ENCODE data around the gene HSPA4.
"Not testable (repeated sequence)": the region's sequence is repeated elsewhere in the genome, so short reads cannot be mapped to it uniquely, and the experiment has no call there.

Gene HSPA4

DNA sequence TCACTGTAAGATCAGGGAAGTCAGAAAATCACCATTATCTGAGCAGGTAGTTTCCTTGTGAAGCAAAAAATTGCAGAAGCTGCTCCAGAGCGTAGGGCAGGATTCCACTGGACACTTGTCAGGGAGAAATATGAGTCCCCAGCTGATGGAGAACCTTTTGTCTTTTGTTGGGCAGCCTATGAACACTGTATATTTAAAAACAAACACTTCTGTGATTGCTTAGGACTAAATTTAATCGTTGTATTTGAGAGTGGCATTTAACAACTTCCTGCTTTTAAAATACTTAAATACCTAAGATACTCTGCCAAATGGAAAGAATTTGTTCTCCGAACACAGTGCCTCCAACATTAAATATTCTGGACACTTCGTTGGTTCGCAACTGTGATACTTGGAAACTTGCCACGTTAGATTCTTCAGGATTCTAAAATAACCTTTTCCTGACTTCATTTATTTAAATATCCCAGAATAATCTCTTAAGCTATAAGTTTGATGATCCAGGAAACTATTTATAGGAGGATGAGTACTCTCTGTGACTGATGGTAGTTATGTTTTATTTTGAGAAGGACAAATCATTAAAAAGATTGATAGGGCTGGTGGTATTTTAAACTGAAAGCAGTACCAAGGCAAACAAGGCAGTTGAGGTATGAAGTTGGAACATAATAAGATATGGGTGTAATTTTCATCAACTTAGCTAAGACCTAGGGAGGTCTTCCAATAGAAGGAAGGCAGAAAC, 2.7 kb upstream of the HSPA4 start:
- no peak for DNase-seq

DNA sequence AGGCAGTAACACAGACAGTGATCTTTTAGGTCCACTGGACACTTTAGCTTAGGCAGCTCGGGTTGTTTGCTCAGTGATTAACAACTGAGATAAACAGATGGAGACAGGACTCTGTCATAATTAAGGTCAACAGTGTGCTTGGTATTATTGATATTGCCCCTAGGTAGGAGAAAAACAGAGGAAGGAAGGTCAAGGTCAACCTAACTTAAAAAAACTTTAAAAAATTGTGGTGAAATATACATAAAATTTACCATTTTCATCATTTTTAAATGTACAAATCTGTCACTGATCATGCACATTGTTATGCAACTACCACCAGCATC, 2.1 kb upstream of the HSPA4 start:
- no peak for DNase-seq

DNA sequence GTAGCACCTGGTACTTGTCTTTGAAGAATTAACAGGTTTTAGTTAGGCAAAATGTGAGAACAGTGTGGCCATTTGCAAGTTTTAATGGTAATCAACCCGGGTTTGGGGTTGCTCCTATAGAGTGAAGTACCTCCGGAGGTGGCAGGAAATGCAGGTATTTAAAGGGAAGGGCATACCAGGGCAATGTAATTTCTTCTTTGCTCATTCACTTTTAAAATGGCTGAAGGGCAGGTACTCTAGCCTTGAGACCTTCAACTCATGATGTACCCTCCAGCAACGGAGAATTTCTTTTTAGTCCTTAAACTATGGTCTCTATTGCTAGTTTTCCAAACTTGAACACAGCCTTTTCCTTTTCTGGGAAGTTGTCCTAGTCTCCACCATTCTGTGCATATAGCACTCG, 1.3 kb upstream of the HSPA4 start:
- DNase-seq: no peak

DNA sequence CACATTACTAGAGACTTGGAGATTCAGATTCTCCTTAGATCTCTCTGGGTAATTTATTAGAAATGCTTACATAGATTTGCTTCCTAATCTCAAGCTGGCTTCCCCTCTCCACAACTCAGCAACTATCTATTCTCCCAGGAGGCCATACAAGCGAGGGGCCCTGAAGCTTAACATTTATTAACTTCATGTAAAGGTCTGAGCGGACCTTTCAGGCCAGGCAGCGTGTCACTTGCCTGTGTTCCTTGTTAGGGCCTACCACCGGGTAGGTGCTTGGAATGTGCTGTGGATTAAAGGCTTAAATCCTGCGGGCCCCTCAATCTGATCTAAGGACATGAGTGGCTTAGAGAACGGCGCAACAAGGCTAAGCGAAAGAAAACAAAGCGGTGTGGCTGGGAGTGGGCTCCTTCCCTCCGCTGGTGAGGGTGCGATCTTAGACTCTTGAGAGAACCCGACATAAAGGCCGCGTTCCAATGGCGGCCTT, 712 bp upstream of the HSPA4 start:
- no peak for DNase-seq

DNA sequence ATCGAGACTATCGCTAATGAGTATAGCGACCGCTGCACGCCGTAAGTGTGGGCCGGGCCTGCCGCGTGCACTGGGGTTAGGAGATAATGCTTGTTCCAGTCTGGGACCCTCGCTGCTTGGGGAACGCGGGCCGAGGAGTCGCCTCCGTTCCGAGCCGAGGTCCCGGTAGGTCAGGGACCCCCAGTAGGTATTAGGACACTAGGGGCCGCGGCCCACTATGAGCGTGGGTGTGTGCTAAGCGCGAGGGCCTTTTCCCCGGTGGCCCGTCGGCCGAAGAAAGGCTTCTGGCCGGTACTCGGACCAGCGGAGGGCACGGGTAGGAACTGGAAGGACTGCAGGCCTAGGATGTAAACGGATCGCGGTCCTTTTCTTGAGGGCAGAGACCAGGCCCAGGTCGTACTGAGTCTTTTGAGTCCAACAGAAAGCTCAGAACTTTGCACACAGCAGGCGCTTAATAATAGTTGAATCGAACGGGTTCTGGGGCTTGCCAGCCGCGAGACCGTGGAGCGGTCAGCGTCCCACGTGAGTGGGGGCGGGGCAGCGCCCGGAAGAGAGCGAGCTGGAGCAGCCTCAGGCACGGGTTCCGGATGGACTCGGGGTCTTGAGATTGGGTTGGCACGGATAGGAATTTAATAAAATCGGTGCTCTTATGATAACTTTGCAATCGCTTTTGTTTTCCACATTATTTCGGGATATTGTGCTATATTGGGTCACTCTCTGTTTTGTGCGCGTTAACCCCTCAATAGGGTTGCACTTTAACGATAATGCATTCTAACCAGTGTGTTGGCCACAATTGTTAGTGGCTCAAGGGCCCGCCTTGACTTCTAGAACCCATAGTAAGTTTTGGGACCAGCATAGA, 733 bp downstream of the HSPA4 start:
- DNase-seq: peak; percentile 80

DNA sequence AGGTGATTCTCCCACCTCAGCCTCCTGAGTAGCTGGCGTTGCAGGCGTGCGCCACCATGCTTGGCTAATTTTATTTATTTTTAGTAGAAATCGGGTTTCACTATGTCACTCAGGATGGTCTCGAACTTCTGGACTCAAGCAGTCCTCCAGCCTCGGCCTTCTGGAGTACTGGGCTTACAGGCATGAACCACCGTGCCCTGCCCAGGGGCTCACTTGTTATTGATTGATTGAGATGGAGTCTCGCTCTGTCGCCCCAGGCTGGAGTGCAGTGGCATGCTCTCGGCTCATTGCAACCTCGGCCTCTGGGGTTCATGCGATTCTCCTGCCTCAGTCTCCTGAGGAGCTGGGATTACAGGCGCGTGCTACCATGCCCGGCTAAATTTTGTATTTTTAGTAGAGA, 1.6 kb downstream of the HSPA4 start:
- no peak for DNase-seq

DNA sequence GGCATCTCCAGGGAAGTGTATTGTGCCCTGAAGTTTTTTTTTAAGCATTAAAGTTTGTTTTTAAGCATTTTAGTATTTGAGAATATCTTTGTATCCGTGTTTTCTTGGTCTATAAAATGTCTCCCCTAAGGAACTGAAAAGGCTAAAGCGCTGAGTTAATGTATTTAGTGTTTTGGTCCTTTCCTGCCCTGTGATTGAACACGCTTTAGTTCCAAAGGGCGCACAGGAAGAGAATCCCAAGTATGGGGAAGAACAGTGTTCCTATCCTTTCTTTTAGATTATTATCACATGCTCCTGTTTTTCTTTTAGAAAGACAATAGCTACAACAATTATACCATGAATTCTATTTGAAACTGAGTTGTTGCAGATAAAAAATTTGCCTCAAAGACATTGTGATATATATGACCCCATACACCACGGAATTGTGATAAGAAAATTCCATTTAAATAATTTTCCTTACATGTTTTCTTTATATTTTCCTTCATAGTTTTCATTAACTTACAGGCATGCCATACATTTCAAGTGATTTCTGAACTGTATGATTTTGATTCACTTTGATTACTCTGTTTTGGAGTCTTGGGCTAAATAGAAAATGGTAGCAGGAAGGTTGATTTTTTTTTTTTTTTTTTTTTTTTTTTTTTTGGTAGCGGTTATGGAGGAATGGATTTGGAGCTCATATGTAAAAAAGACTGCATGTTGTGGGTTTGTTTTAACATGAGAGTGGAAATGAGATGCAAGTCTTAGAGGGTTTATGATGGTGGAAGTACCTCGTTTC, 3.1 kb downstream of the HSPA4 start:
- DNase-seq: no peak

DNA sequence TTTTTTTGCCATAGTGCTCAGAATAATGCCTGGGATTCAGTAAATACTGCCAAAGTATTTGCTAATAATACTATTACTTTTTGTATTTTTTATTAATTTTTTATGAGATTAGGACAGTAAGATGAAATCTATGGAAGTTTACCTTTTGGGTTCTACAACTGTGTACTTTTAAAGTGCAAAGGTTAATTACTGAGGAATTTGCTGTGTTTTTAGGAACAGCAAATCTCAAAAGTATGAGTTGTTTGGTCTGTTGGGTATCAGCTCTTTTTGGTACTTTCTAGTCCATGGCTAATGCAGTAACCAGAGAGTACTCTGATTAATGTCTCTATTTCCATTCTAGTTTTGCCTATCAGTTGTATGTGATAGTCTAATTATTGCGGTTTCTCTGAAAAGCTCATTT, 5.1 kb downstream of the HSPA4 start:
- no peak for DNase-seq

DNA sequence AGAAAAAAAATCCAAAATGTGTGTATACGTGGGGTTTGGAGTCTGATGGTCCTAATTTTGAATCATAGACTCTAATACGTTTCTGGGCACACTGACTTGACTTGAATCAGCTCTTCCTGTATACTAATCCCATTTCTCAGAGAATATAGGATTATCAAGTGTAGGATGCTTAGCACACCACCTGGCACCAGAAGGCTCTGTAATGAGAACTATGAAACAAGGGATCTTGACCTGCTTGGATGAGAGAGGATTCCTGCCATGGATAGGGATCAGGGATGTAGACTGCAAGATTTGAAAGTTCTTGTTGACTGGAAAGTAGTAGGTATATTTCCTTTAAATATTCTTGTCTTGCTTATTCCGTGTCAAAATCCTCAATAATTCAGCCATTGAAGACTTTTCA, 7.8 kb downstream of the HSPA4 start:
- no peak for DNase-seq

DNA sequence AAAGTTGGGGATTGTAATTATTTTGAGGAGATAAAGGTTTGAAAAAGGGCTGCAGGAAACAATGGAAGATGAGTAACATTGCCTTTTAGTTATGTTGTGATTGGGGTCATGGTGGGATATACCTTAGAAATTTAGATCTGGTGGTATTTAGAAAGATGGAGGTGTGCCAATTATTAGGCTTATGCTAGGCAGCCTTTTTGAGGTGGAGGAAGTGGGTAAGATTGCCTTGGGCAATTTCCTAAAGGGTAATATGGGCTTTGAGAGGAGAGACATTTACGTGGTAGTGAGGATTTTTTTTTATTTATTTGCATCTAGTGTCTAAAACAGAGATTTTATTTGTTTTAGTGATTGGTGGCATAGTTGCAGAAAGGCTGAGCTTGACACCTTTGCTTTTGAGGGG, 10.5 kb downstream of the HSPA4 start:
- no peak for DNase-seq

DNA sequence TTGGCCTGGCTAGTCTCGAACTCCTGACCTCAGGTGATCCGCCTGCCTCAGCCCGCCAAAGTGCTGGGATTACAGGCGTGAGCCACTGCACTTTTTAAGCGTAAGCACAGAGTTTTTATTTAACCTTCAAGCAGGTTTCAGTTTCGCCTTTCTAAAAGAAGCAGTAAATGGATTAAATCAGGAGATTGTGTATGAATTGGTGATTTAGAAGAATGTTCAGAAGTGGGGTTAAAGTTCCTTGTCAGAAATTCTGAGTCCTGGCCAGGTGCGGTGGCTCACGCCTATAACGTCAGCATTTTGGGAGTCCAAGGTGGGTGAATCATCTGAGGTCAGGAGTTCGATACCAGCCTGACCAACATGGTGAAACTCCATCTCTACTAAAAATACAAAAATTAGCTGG, 12.2 kb downstream of the HSPA4 start:
- no peak for DNase-seq

DNA sequence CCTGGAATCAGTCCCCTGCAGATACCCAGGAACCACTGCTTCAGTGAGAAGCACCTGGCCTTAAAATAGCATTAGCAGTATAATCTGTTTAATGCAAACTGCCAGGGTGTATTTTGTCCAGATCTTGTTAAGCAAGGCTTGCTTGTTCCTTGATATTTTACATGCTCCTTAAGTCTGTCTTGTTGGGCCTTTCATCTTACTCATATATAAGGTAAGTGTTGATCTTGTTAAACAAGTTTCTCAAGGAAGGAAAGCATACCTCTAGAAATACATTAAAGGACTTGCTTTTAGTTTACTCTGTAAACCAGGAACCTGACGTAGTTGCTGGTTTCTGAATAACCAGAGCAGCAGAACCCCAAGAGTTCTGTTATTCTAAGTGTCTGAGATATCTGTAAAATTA, 13.7 kb downstream of the HSPA4 start:
- no peak for DNase-seq

DNA sequence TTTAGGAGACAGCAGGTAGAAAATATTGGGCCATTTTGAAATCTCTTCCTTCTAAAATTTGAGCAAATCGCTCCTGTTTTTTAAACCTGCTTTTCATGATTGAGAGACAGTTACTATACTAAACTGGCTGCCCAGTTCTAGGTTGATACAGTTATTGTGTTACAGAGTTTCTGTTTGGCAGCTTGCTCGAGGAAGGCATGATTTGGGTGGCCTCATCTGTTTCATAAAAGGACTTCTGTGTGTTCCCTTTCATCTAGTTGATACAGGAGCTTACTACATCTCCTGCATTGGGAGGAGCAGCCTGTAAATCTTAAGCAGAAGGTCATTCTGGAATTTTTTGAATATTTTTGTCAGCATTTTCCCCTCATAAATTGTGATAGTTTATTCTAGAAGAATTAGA, 14.2 kb downstream of the HSPA4 start:
- DNase-seq: no peak

DNA sequence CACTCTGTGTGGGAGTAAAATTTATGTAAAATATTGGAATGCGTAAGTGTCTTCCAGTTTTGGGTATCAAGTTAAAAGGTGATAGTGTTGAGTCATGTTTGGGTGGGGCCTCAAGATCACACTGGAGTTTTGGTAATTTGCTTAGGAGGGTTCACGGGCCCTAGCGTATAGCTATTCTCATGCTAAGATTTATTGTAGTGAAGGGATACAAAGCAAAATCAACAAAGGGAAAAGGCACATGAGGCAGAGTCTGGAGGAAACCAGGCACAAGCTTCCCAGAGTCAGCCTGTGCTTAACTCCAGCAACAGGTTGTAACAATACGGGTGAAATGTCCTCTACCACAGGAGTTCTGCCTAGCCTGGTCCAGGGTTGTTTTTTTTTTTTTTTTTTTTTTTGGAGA, 20.2 kb downstream of the HSPA4 start:
- DNase-seq: no peak

DNA sequence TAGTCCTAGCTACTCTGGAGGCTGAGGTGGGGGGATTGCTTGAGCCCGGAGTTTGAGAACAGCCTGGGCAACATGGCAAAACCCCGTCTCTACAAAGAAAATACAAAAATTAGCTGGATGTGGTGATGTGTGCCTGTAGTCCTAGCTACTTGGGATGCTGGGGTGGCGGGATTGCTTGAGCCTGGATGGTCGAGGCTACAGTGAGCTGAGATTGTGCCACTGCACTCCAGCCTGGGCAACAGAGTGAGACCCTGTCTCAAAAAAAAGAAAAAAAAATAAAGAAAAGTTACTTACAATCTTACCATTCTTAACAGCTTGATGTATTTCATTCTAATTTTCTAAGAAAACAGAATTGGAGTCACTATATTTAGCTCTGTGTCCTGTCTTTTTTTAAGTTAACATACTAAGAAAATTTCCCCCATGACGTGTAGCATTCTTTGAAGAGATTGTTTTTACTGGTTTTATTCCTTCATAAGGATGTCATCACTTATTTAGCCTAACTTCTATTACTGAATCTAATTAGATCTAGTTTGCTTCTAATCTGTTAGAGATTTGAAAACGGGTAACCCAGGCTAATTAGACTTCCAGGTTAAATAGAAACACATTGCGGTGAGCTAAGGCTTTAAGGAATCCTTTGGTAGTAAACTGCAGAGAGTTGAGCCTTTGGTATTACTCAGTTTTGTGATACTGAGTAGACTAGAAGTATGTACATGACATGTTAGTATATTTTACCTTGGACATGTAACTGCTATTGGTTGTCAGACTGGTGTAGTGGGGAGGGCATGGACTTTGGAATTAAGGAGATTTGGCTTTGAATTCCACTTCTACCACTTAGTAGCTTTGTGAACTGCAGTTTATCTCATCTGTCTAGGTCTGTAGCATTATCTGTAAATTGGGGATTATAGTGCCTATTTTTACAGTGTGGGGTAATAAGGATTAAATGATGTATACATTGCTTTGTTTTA, 24.0 kb downstream of the HSPA4 start:
- no peak for DNase-seq

DNA sequence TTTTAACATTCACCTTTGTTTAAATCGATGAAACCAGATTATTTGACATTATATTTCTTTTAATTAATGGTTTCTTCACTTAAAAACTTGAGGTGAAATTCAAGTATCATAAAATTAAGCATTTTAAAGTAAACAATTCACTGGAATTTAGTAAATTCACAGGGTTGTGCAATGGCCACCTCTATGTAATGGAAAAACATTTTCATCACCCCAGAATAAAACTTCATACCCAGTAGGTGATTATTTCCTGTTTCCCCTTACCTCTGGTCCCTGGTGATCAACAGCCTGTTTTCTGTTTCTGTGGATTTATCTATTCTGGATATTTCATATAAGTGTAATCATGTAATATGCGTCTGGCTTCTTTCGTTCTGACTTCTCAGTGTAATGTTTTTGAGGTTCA, 27.2 kb downstream of the HSPA4 start:
- no peak for DNase-seq

DNA sequence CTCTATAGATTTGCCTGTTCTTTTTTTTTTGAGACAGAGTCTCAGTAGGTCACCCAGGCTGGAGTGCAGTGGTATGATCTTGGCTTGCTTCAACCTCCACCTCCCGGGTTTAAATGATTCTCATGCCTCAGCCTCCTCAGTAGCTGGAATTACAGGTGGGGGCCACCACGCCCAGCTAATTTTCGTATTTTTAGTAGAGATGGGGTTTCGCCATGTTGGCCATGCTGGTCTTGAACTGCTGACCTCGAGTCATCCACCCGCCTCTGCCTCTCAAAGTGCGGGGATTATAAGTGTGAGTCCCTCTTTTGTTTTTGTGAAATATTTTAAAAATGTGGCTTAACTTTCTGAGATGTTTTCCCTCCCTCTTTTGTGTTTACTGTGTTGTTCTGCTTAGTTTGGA, 29.2 kb downstream of the HSPA4 start:
- no peak for DNase-seq

DNA sequence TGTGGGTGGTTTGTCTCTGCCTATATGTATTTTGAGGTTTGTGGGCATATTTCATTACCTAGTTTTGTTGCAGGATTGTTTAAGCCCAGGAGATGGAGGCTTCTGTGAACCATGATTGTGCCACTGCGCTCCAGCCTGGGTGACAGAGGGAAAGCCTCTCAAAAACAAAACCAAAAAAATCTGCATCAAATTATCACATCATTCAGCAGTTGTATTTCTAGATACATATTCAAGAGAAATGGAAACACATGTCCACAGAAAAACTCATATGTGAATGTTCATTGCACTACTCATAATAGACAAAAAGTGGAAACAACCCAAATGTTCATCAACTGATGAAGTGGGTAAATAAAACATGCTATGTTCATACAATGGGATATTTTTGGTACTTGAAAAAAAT, 29.9 kb downstream of the HSPA4 start:
- DNase-seq: no peak

DNA sequence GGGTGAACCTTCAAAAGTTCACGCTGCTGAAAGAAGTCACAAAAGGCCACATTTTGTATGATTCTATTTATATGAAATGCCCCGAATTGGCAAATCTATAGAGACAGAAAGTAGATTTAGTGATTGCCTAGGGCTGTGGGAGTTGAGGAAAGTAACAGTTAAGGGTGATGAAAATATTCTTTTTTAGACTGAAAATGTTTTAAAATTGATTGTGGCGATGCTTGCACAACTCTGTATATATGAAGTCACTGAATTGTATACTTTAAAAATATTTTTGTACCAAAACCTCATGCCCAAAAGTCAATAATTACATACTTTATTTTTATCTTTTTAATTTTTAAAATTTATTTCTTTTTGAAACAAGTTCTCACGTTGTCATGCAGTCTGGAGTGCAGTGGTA, 30.3 kb downstream of the HSPA4 start:
- DNase-seq: no peak

DNA sequence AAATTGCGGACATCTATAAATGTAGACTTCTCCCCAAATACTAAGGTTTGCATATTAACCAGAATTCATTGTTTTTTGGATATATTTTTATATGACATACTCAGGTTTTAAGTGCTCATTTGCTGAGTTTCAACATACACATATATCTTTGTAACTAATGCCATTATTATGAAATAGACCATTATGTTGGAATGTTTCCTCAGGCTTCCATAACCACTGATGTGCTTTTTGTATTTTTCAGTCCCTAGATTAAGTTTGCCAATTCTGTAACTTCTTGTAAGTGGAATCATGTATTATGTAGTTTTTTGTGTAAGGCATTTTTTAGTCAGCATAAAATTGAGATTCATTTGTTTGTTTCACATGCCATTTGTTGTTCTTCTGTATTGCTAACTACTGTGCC, 32.1 kb downstream of the HSPA4 start:
- no peak for DNase-seq

DNA sequence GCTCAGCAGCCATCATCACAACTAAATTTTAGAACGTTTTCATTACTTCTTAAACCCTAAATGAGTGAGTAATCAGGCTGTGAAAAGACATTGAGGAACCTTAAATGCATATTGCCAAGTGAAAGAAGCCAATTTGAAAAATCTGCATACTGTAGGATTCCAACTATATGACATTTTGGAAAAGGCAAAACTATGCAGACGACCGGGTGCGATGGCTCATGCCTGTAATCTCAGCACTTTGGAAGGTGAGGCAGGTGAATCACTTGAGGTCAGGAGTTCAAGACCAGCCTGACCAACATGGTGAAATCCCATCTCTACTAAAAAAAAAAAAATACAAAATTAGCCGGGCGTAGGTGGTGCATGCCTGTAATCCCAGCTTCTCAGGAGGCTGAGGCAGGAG, 33.4 kb downstream of the HSPA4 start:
- not testable (repeated sequence) for DNase-seq

DNA sequence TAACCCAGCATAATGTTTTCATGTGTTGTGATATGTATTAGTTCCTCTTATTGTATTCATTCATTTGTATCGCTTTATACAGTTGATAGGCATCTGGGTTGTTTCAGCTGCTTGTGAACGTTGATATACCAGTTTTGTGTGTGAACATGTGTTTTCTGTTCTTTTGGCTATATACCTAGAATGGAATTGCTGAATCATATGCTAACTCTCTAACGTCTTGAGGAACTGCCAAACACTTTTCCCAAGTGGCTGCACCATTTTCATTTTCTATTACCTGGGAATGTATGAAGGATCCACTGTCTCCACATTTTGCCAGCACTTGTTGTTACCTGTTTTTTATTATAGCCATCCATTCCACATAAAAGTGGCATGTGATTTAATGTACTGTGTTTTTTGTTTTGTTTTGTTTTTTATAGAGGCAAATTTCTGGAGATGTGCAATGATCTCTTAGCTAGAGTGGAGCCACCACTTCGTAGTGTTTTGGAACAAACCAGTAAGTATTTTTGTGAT, 34.6 kb downstream of the HSPA4 start:
- DNase-seq: no peak

Data from right kidney (tissue), 1 donor.